Gastrocnemius medialis (tissue), 4 donors: ENCODE measurements around the gene RNF214. TPM values are rescaled to one million over a fixed set of nuclear protein-coding genes. Genes with fewer than 3 reads are reported as not detected.

Source experiments
- ATAC-seq, 2 donors: fragments of 150-250 bp; one replicate each; pipeline ENCODE4 v1.9.1; 2016
- DNase-seq, 2 donors: peaks; one replicate each; pipeline ENCODE4 v3.0.0-alpha.2; 2019
- H3K27ac ChIP-seq, 4 donors: fragments of 200-600 bp; sonication (generic); 1 replicate in 1 of 4; 2 replicates in 3 of 4; pipeline ENCODE4 v1.5.1; 2016 to 2018; ENCODE audit warnings: mild to moderate bottlenecking in 2 of 4, moderate library complexity in 1 of 4
- H3K27me3 ChIP-seq, 3 donors: fragments of 200-600 bp; sonication (generic) in 2 of 3; 1 replicate in 1 of 3; 2 replicates in 2 of 3; pipeline versions ENCODE4 v1.5.1 to v1.6.0; 2016 to 2019; ENCODE audit warnings: mild to moderate bottlenecking in 1 of 3, moderate library complexity in 1 of 3
- H3K36me3 ChIP-seq, 2 donors: fragments of 200-600 bp; sonication (generic) in 1 of 2; one replicate each; pipeline ENCODE4 v1.5.1; 2017 to 2018
- H3K4me1 ChIP-seq, 2 donors: fragments of 200-600 bp; sonication (generic) in 1 of 2; one replicate each; pipeline ENCODE4 v1.5.1; 2016 to 2017; ENCODE audit warnings: mild to moderate bottlenecking in 2 of 2
- H3K4me3 ChIP-seq, 4 donors: fragments of 200-600 bp; sonication (generic) in 3 of 4; 1 replicate in 1 of 4; 2 replicates in 3 of 4; pipeline ENCODE4 v1.5.1; 2016 to 2019; ENCODE audit warnings: mild to moderate bottlenecking in 2 of 4
- H3K9me3 ChIP-seq, 3 donors: fragments of 200-600 bp; sonication (generic) in 2 of 3; 1 replicate in 1 of 3; 2 replicates in 2 of 3; pipeline ENCODE4 v1.5.1; 2016 to 2019
- CTCF ChIP-seq, 5 experiments: fragments of 450-650 bp in 3 of 5; fragments of 200-600 bp in 2 of 5; sonication (generic) in 2 of 5; IDR thresholded peaks in 4 of 5; conservative IDR thresholded peaks in 1 of 5; 1 replicate in 4 of 5; 2 replicates in 1 of 5; pipeline ENCODE4 v1.5.1; 2016 to 2019; ENCODE audit warnings: antibody characterized with exemption in 5 of 5, mild to moderate bottlenecking in 3 of 5, moderate library complexity in 3 of 5
- POLR2A ChIP-seq, 2 donors: fragments of 450-650 bp; IDR thresholded peaks; one replicate each; pipeline ENCODE4 v1.6.1; 2017; ENCODE audit warnings: antibody characterized with exemption in 2 of 2, mild to moderate bottlenecking in 2 of 2, moderate library complexity in 2 of 2
- in situ Hi-C, 4 donors: fragments of 200-750 bp; cut with MboI; loops; one replicate each; pipeline versions ENCODE4 v1.15.0 to v1.8.0; 2017; ENCODE audit warnings: low sequenced_read_pairs in 4 of 4
- intact Hi-C: fragments of 100-400 bp; cut with DNase I; formaldehyde crosslinking; loops from one replicate; pipeline ENCODE4 v1.15.1; 2023; ENCODE audit warnings: low total_unique reads
- total RNA-seq, 4 donors: library from RNA; depleted of rRNA; stranded (reverse); fragments of >200 nt; gene quantifications; one replicate each; pipeline versions ENCODE4 v1.1.0 to v1.2.3, GENCODE V29; 2016

RNF214 gene
- total RNA-seq, 4 donors from 2014 or later = 17.1 to 22.7 (median 19.9) TPM

DNA sequence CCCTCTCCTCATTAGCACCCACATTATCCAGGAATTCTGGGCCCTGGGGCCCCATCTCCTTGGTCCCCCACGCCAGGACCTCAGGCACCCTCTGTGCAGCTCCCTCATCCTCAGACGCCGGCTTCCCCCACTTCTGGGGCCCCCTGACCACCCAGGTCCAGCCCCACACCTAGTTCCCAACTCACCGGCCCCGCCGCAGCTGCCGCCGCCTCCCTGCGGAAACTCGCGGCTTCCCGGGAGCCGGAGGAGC, 704 bp upstream of the RNF214 start, which contains the start of gene PCSK7:
PCSK7 (minus strand) TSS at position 232 of the 250 bp plus-strand sequence. CDS start 2,229 bp downstream, outside the sequence.
- Histone ChIP-seq H3K4me1 (peaks cover 25 to 34% of the 10 kb centered on the region in 2 donors), H3K9me3 (no peaks in the 10 kb centered on the region), H3K4me3 (peak within 1 kb of the TSS; percentile 89 to 100 (median 95)), H3K36me3 (peaks cover 0 to 41% of the 10 kb centered on the region in 2 donors), H3K27me3 (no peaks in the 10 kb centered on the region), H3K27ac (peak within 1 kb of the TSS; percentile 93 to 99 (median 96))
- TF ChIP-seq CTCF (IDR thresholded peaks at IDR 0.05 in 4 of 5, conservative IDR thresholded peaks at IDR 0.05 in 1 of 5) = no peak
- no peak for TF ChIP-seq POLR2A (IDR thresholded peaks at IDR 0.05)
- in situ Hi-C loops (loop anchor here in 2 of 4 donors (10.0 to 25.0 kb wide), 2 partner anchors 344 to 357 kb away; no protein-coding TSS in a partner anchor), intact Hi-C loops (loop anchor here (1.0 to 2.0 kb wide), 4 partner anchors 53 to 458 kb away; partner anchors contain the start of genes CEP164, PAFAH1B2 and SIDT2)
- peak in 1 of 2 donors; percentile 80 for DNase-seq
- ATAC-seq = no peak

DNA sequence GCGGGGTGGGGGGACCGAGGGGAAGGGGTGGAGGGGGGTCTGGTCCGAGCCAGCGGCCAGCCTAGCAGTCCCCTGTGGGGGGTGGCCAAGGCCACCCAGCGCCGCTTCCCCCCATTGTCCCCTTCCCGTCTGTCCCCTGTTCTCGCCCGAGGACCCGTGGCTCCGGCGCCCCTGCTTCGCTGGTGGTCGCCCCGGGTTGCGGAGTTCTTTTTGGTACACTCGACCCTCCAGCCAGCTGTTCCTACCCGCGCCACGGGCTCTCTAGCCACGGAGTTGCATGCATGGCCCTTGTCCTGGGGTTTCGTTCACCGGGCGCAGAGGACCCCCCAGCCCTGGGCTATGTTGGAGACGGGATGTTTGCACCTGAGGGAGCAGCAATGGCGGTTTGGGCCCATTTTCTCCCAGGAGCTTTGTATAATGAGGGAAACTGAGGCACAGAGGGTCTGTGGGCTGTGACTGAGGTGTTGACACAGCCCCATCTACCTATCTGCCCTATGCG, 489 bp downstream of the RNF214 start:
- peak overlapping the region; percentile 93 to 99 (median 96) for H3K27ac ChIP-seq
- peaks cover 0 to 29% of the 10 kb centered on the region in 2 donors for H3K36me3 ChIP-seq
- no peaks in the 10 kb centered on the region for H3K27me3 ChIP-seq
- intact Hi-C loops (loop anchor here (1.0 to 2.0 kb wide), 4 partner anchors 54 to 460 kb away; partner anchors contain the start of genes CEP164, PAFAH1B2 and SIDT2), in situ Hi-C loops (loop anchor here in 2 of 4 donors (10.0 to 25.0 kb wide), 2 partner anchors 346 to 358 kb away; no protein-coding TSS in a partner anchor)
- DNase-seq = no peak
- no peaks in the 10 kb centered on the region for H3K9me3 ChIP-seq
- no peak for ATAC-seq
- peaks cover 25 to 34% of the 10 kb centered on the region in 2 donors for H3K4me1 ChIP-seq
- no peak for TF ChIP-seq POLR2A (IDR thresholded peaks at IDR 0.05)
- TF ChIP-seq CTCF (IDR thresholded peaks at IDR 0.05 in 4 of 5, conservative IDR thresholded peaks at IDR 0.05 in 1 of 5) = no peak
- peak overlapping the region; percentile 89 to 100 (median 95) for H3K4me3 ChIP-seq

DNA sequence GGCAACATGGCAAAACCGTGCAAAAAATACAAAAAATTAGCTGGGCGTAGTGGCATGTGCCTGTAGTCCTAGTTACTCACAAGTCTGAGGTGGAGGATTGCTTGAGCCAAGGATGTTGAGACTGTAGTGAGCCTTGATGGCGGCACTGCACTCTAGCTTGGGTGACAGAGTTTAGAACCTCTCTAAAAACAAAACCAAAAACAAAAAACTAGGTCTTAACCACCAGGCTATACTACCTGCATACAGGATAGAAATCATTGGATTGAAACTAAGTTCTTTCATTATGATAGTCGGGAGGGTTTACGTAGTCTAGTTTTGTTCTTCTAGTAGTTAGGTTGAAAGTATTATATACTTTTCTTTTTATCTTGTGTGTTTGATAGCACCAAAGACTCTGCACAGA, 5.8 kb downstream of the RNF214 start:
- Histone ChIP-seq H3K4me1 (peaks cover 12 to 13% of the 10 kb centered on the region in 2 donors), H3K27me3 (no peaks in the 10 kb centered on the region), H3K27ac (no peak overlapping the region), H3K4me3 (no peak overlapping the region), H3K36me3 (peaks cover 0 to 36% of the 10 kb centered on the region in 2 donors), H3K9me3 (no peaks in the 10 kb centered on the region)
- TF ChIP-seq POLR2A (IDR thresholded peaks at IDR 0.05) (no peak), CTCF (IDR thresholded peaks at IDR 0.05 in 4 of 5, conservative IDR thresholded peaks at IDR 0.05 in 1 of 5) (no peak)
- ATAC-seq (no peak), DNase-seq (no peak)
- intact Hi-C loops = no loop called here
- in situ Hi-C loops = loop anchor here in 2 of 4 donors (10.0 to 25.0 kb wide), 2 partner anchors 351 to 363 kb away; no protein-coding TSS in a partner anchor

DNA sequence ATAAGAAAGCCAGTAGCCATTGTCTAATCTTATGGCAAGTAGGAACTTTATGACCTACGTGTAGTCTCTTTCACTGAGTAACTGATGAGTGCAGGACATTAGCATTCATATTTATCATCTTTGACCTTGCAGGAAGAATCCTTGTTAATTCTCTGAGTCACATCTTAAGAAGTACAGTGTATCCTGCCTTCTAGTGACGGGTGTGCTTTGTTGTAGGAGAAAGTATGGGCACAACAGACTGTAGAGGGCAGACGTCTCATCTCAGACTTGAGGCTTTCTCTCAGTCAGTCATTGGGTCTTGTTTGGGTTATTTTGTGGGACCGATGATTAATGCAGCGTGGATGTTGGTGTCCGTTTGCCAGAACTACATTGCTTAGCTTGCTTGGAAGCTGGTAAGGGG, 6.8 kb downstream of the RNF214 start:
- Histone ChIP-seq H3K4me3 (no peak overlapping the region), H3K4me1 (peaks cover 1 to 2% of the 10 kb centered on the region in 2 donors), H3K27me3 (no peaks in the 10 kb centered on the region), H3K36me3 (peaks cover 0 to 44% of the 10 kb centered on the region in 2 donors), H3K9me3 (no peaks in the 10 kb centered on the region), H3K27ac (no peak overlapping the region)
- in situ Hi-C loops = loop anchor here in 2 of 4 donors (10.0 to 25.0 kb wide), 2 partner anchors 352 to 364 kb away; no protein-coding TSS in a partner anchor
- DNase-seq (no peak), ATAC-seq (no peak)
- intact Hi-C loops = no loop called here
- TF ChIP-seq POLR2A (IDR thresholded peaks at IDR 0.05) (no peak), CTCF (IDR thresholded peaks at IDR 0.05 in 4 of 5, conservative IDR thresholded peaks at IDR 0.05 in 1 of 5) (no peak)
